ENCODE results near the gene TOM1L2.
"Not testable (repeated sequence)": the region's sequence is repeated elsewhere in the genome, so short reads cannot be mapped to it uniquely, and the experiment has no call there.

The TOM1L2 gene

GRCh38 chr17:17921192-17922069 lies 50.8 kb downstream of the TOM1L2 start:
- no peak for DNase-seq

DNA sequence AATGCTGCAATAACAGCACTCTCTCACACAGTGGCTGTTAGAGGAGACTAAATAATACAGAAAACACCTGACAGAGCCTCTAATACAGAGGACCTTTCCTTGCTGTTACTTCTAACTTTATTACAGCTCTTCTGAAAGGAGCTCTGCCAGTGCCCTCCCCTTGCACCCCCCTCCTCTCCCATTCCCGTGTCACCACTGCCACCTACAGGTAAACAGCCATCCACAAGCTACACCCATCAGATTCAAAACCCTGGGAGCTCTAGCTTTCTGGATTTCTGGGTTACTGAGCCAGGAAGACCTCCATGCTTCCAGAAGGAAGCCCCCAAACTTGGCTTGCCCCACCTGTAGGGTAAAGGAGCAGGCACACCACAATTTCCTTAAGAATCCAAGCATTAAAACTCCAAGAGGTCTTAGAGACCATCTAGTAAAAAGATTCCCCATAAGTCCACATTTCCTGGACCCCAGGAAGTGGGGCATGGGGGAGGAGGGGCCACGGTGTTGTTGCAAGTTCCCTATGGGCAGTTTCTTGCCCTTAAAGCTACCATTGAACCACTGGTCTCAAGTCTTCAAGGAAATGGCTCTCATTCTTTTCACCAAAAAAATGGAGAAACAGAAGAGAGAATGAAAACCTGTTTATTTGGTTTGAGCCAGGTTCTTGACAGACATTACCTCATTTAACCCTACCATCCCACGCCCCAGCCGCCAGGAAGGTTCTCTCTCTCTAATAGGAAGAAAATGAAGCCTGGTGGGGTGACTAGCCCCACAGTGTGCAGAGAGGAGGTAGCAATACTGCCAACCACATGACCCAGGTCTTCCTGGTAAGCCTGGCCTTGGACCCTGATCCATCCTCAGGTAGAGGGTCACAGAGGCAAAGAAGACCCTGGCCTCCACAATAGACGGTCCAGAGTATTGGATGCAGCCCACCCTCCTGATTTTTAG lies 52.8 kb downstream of the TOM1L2 start:
- DNase-seq, result peak; percentile 14

DNA sequence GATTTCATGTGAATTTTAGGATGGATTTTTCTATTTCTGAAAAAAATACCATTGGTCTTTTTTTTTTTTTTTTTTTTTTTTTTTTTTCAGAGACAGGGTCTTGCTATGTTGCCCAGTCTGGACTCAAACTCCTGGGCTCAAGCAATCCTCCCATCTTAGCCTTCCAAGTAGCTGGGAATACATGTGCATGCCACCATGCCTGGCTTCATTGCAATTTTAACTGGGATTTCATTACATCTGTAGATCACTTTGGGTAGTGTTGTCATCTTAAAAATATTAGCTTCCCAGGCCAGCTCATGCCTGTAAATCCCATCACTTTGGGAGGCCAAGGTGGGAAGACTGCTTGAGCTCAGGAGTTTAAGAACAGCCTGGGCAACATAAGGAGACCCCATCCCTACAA lies 54.8 kb downstream of the TOM1L2 start:
- DNase-seq, result no peak

GRCh38 chr17:17915183-17915582 lies 57.0 kb downstream of the TOM1L2 start:
- DNase-seq, result no peak

GRCh38 chr17:17913695-17914332 lies 58.4 kb downstream of the TOM1L2 start:
- peak; percentile 41 for DNase-seq

- DNase-seq, result not testable (repeated sequence)
Measured at GRCh38 chr17:17912336-17912735, 59.9 kb downstream of the TOM1L2 start.

DNA sequence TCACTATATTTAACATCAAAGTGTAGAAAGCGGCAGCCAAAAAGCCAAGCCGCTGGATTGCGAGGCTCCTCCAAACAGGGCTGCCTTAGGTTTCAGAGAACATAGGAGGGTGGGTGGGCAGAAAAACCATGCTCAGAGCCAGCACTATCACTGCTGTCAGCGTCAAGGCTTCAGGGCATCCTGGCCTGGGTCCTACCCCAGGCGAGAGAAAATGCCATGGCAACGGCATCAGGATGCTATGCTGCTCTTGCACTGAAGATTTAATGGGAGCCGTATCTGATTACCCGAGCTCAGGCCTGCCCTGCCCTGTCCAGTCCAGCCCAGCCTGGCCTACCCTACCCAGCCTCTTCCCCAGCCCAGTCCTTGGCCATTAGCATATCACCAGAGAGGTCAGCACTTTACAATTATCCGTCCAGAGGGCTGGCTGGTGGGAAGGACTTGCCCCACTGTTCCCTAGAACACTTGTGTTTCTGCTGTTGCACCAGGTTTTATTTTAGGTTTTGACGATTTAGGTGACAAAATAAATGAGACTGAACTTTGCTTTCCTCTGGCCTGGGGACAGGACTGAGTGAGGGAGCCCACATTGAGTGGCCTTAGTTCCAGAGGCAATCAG lies 61.1 kb downstream of the TOM1L2 start:
- DNase-seq, result no peak

- no peak for DNase-seq
Measured at GRCh38 chr17:17910060-17910459, 62.1 kb downstream of the TOM1L2 start.

- no peak for DNase-seq
Measured at GRCh38 chr17:17909078-17909477, 63.1 kb downstream of the TOM1L2 start.

- no peak for DNase-seq
Measured at GRCh38 chr17:17907469-17907868, 64.7 kb downstream of the TOM1L2 start.

GRCh38 chr17:17906418-17907215 lies 65.6 kb downstream of the TOM1L2 start:
- DNase-seq, result no peak

- no peak for DNase-seq
Measured at GRCh38 chr17:17905036-17905320, 67.2 kb downstream of the TOM1L2 start.

DNA sequence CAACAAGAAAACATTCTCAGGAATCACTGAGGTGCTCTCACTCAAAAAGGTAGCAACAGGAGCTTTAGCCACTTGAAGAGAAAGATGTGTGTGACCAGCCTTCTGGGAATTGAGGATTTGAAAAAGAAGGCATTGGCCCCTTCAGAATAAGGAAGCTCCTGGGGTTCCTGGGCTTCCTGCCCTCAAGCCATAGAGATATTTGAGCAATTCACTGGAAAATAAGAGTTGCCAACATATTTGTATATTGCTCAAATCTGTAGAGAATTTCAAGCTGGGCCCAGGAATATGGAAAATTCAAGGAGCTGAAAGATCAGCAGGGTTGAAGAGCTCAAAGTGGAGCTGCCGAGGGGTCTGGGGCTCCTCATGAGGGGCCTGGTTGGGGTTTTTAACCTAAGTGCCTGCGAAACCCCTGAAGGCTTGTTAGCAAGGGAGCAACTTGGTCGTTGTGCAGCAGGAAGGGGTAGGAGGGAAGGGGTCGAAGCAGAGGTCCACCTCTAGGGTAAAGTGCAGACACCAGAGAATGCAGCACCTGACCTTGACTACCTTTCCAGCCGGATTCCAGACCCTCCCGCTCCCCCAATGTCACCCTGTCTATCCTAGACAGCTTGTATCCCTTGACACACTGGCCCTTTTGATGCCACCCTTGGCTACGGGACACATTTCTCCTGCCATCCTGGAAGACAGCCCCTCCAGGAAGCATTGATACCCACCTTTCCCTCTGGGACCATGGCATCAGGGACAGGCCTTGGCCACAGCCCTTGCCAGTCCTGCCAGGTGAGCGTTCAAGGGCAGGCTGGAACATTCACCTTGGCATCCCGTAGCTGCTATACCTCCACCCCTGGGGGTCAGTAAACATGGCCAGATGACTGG lies 67.8 kb downstream of the TOM1L2 start:
- DNase-seq, result no peak

DNA sequence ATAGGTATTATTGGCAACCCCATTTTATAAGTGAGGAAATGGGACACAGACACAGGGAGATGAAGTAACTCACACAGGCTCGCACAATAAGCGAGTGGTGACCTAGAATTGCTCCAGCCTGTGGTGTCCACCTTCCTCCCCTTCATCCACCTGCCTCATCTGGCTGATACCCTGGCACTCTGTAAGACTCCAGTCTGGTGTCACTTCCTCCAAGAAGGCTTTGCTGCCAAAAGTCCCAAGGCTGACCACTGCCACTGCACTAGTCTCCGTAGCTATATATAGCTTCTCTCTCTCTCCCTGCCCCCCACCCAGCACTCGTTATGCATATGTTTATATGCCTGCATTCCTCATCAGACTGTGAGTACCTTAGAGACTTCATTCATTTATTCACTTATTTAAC lies 69.3 kb downstream of the TOM1L2 start:
- no peak for DNase-seq

DNA sequence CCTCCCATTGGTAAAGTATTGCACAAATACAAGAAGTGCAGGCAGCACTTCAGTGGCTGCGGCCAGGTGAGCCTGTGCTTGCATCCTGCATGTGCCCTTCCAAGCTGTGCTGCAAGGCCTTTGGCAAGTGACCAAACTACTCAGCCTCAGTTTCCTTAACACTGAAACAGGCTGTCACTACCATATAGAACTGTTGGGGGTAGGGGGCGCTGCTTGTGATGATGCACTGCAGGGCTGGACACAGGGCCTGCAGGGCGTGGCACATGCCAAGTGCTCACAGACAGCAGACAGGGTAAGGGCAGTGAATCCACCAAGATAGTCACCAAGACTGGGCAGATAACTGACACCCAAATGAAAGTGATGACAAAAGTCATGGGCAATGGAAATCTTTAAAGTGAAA lies 69.8 kb downstream of the TOM1L2 start:
- DNase-seq, result no peak

GRCh38 chr17:17900615-17901520 lies 71.3 kb downstream of the TOM1L2 start:
- DNase-seq, result no peak

DNA sequence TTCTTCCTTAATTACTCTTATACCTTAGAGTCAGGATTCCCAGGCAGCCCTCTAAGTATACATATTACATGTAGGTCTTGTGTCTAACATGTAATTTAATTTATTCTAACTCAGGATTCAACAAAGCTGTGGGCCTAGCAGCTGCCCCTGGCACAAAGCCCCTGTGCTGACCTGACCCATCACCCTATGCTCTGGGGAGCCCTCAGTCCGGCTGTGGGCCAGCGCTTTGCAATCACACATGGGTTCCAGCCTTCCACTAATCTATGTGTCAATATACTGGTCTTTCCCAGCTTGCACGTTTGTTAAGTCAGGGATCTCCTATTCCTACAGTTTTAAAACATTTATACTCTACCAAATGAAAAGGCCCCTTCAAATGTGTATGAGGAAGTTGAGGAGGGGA lies 72.7 kb downstream of the TOM1L2 start:
- DNase-seq, result no peak

- DNase-seq, result no peak
Measured at GRCh38 chr17:17898673-17899072, 73.5 kb downstream of the TOM1L2 start.

- no peak for DNase-seq
Measured at GRCh38 chr17:17897442-17897841, 74.8 kb downstream of the TOM1L2 start.

GRCh38 chr17:17896746-17897145 lies 75.5 kb downstream of the TOM1L2 start:
- no peak for DNase-seq
